ENCODE results near the gene NIN. TPM values are rescaled to one million over a fixed set of nuclear protein-coding genes. Genes with fewer than 3 reads are reported as not detected.

NIN gene
- total RNA-seq, 1 donor from 2014 or later: 45.4 TPM

DNA sequence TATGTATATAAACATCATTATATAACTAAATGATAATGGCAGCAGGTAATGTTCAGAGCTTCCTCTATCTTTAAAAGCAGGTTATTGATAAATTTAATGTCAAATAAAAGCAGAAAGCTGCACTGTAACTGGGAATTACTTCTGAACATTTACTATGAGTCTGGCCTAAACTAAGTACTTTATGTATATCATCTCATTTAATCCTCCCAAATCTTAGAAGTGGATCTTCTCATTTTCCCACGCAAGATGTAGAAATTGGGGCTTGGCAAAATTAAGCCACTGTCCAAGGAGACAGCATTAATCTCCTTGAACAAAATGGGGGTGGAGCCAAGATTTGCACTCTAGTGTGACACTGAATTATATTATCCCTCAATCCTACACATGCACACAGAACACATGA, 5.7 kb downstream of the NIN start:
- Histone ChIP-seq H3K4me1 (ENCODE audit: insufficient read depth, low read length) (peaks cover 31% of the 10 kb centered on the region), H4K20me1 (ENCODE audit: insufficient read depth, low read length) (peaks cover 96% of the 10 kb centered on the region)
- FAIRE-seq: no peak

DNA sequence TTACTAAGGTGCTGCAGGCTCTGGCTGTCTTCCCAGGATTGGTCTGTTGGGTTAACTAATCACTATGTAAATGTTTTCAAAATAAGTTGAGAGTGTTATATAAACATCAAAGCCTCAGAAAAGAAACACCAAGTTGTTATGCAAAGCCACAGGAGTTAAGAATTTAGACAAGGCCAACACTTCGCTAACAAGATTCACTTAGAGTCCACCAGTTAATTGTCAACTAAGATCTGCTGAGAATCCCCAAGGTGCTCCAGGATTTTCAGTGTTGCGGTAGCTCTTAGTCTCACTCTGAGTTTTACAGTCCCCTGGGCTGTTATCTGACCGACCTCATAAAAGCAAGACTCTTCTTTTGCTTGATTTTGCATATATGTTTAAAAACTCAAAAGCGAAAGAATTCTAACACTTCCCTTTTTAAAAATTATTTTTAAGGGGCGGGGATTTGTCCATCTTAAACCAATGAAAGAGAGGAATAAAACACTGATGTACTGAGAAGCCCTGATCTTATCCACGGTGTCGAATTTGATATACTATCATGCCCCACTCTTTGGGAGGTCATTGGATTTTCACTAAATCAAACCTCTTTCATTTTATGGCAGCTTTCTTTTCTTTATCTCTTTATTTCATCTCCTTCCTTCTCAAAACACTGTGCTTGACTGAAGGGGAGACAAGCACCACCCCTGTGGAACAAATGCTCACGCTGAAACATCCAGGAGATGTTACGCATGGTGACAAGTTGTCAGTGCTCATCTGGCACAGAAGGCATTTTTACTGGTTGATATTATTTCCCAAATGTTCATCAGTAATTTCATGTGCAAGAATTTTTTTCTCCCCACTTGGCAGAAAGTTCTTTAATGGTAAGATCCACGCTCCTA, 7.0 kb downstream of the NIN start:
- Mint-ChIP-seq H3K27ac (ENCODE audit: unreplicated experiment) (peak overlapping the region; percentile 5), H3K9me3 (ENCODE audit: unreplicated experiment) (no peaks in the 10 kb centered on the region), H3K4me3 (ENCODE audit: unreplicated experiment) (no peak overlapping the region), H3K36me3 (ENCODE audit: low read depth, unreplicated experiment) (peaks cover 2% of the 10 kb centered on the region), H3K4me1 (ENCODE audit: low read depth, unreplicated experiment) (peaks cover 25% of the 10 kb centered on the region), H3K27me3 (ENCODE audit: low read depth, unreplicated experiment) (no peaks in the 10 kb centered on the region)
- TF ChIP-seq, protein P1, sequence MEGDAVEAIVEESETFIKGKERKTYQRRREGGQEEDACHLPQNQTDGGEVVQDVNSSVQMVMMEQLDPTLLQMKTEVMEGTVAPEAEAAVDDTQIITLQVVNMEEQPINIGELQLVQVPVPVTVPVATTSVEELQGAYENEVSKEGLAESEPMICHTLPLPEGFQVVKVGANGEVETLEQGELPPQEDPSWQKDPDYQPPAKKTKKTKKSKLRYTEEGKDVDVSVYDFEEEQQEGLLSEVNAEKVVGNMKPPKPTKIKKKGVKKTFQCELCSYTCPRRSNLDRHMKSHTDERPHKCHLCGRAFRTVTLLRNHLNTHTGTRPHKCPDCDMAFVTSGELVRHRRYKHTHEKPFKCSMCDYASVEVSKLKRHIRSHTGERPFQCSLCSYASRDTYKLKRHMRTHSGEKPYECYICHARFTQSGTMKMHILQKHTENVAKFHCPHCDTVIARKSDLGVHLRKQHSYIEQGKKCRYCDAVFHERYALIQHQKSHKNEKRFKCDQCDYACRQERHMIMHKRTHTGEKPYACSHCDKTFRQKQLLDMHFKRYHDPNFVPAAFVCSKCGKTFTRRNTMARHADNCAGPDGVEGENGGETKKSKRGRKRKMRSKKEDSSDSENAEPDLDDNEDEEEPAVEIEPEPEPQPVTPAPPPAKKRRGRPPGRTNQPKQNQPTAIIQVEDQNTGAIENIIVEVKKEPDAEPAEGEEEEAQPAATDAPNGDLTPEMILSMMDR (IDR thresholded peaks at IDR 0.05; ENCODE audit: insufficient read depth, low read depth, low read length): no peak
- TF ChIP-seq EZH2 (IDR thresholded peaks at IDR 0.05; ENCODE audit: insufficient read depth, low read length): no peak
- H3K9ac ChIP-seq (ENCODE audit: low read length): peak overlapping the region; percentile 42
- no peaks in the 10 kb centered on the region for H3K9me3 ChIP-seq (ENCODE audit: insufficient read depth, low read depth, low read length)
- H3K79me2 ChIP-seq (ENCODE audit: insufficient read depth, low read length): peaks cover 86% of the 10 kb centered on the region
- H3K27me3 ChIP-seq (ENCODE audit: insufficient read depth, low read length): no peaks in the 10 kb centered on the region
- DNase-seq (ENCODE audit: low read depth) (no peak), FAIRE-seq (no peak)
- no peak overlapping the region for H3K27ac ChIP-seq (ENCODE audit: low read depth, low read length)
- no peak overlapping the region for H2AFZ ChIP-seq (ENCODE audit: low read depth, low read length)
- H3K4me3 ChIP-seq (ENCODE audit: insufficient read depth, low read depth, low read length): no peak overlapping the region
- H3K36me3 ChIP-seq (ENCODE audit: insufficient read depth, low read length): peaks cover 5% of the 10 kb centered on the region
- H3K4me1 ChIP-seq (ENCODE audit: insufficient read depth, low read length): peaks cover 22% of the 10 kb centered on the region
- H3K4me2 ChIP-seq (ENCODE audit: low read length): peak overlapping the region; percentile 67
- peaks cover 93% of the 10 kb centered on the region for H4K20me1 ChIP-seq (ENCODE audit: insufficient read depth, low read length)

More for the DNA sequence above, 5.7 kb downstream of the NIN start:
- Mint-ChIP-seq H3K4me1 (ENCODE audit: low read depth, unreplicated experiment) (peaks cover 34% of the 10 kb centered on the region), H3K9me3 (ENCODE audit: unreplicated experiment) (no peaks in the 10 kb centered on the region), H3K27me3 (ENCODE audit: low read depth, unreplicated experiment) (no peaks in the 10 kb centered on the region), H3K27ac (ENCODE audit: unreplicated experiment) (no peak overlapping the region), H3K36me3 (ENCODE audit: low read depth, unreplicated experiment) (peaks cover 2% of the 10 kb centered on the region), H3K4me3 (ENCODE audit: unreplicated experiment) (no peak overlapping the region)
- H3K27me3 ChIP-seq (ENCODE audit: insufficient read depth, low read length): no peaks in the 10 kb centered on the region
- DNase-seq (ENCODE audit: low read depth): no peak
- H3K9me3 ChIP-seq (ENCODE audit: insufficient read depth, low read depth, low read length): no peaks in the 10 kb centered on the region
- no peak overlapping the region for H3K27ac ChIP-seq (ENCODE audit: low read depth, low read length)
- H3K36me3 ChIP-seq (ENCODE audit: insufficient read depth, low read length): peaks cover under 1% of the 10 kb centered on the region
- no peak for TF ChIP-seq EZH2 (IDR thresholded peaks at IDR 0.05; ENCODE audit: insufficient read depth, low read length)
- TF ChIP-seq, protein P1 (IDR thresholded peaks at IDR 0.05; ENCODE audit: insufficient read depth, low read depth, low read length): no peak
- no peak overlapping the region for H3K4me2 ChIP-seq (ENCODE audit: low read length)
- H3K79me2 ChIP-seq (ENCODE audit: insufficient read depth, low read length): peaks cover 94% of the 10 kb centered on the region
- H3K4me3 ChIP-seq (ENCODE audit: insufficient read depth, low read depth, low read length): no peak overlapping the region
- no peak overlapping the region for H3K9ac ChIP-seq (ENCODE audit: low read length)
- no peak overlapping the region for H2AFZ ChIP-seq (ENCODE audit: low read depth, low read length)

Data from astrocyte (in vitro differentiated cells and primary cell).